GM23338 (cell line): ENCODE measurements around the gene MAMDC2.

ENCODE experiments used
- CTCF ChIP-seq, 2 experiments: fragments of 200-600 bp in 1 of 2; sonication (generic) in 1 of 2; conservative IDR thresholded peaks; 2 replicates each; pipeline versions ENCODE4 v1.5.1 to v1.6.1; 2016 to 2017; ENCODE audit warnings: antibody characterized with exemption in 2 of 2, low read depth in 2 of 2, mild to moderate bottlenecking in 2 of 2, moderate library complexity in 1 of 2
- JUNB ChIP-seq: IDR thresholded peaks from one replicate; pipeline ENCODE4 v1.6.1; 2016; ENCODE audit warnings: antibody characterized with exemption; ENCODE audit not compliant: unreplicated experiment
- POLR2AphosphoS5 ChIP-seq: IDR thresholded peaks from 2 replicates; pipeline ENCODE4 v1.6.1; 2016; ENCODE audit warnings: antibody characterized with exemption, low read depth

- TF ChIP-seq CTCF (conservative IDR thresholded peaks at IDR 0.05; ENCODE audit: low read depth in 2 of 2) = no peak
- TF ChIP-seq JUNB = no peak
- no peak for TF ChIP-seq POLR2AphosphoS5
These were observed 44.3 kb upstream of the MAMDC2 start for GRCh38 chr9:69999315-69999714.
